Measurements from ENCODE around the gene NCOA7. TPM values are rescaled to one million over a fixed set of nuclear protein-coding genes. Genes with fewer than 3 reads are reported as not detected.

The NCOA7 gene
- total RNA-seq, 1 experiment from 2014 or later, result 13.8 TPM

DNA sequence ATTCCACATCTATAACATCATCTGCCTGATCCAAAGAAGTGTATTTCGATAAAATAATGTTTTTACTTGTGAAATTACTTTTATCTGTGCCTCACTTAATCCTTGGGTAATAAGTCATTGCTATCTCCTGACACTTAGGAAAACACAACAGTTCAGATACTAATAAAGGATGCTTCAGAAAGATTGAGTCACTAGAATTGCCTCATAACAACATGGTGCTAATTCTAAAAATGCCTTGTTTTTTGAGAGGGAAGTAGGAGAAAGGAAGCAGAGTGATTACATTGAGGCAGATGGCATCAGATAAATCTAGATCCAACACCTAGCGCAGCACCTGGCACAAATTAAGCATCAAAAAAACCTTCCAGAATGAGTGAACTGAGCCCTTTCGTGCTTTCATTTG, 69.0 kb downstream of the NCOA7 start:
- ChIA-PET RAD21 (ENCODE audit: low non-redundant PET in 1 of 2, low total read pairs in 2 of 2, uncharacterized antibody in 2 of 2, unreplicated experiment in 2 of 2) (no interaction called here), CTCF (no interaction called here), POLR2A (no interaction called here)
- Histone ChIP-seq H3K9me2 (ENCODE audit: insufficient read depth) (no peaks in the 10 kb centered on the region), H3K9me3 (ENCODE audit: control insufficient read depth in 1 of 2, insufficient read depth in 1 of 2, low read depth in 1 of 2, low read length in 2 of 2) (no peaks in the 10 kb centered on the region), H3K4me2 (ENCODE audit: low read length) (no peak overlapping the region), H2AFZ (ENCODE audit: low read depth, low read length, poor library complexity, severe bottlenecking) (no peak overlapping the region), H3K27ac (ENCODE audit: low read depth, low read length) (no peak overlapping the region), H3K79me2 (ENCODE audit: insufficient read depth, low read length) (no peaks in the 10 kb centered on the region), H3K27me3 (ENCODE audit: insufficient read depth, low read length) (no peaks in the 10 kb centered on the region), H3K9ac (ENCODE audit: low read length) (no peak overlapping the region), H3K4me3 (replicated peaks in 1 of 2; ENCODE audit: low read depth in 1 of 2, low read length in 2 of 2) (no peak overlapping the region), H3K4me1 (ENCODE audit: control insufficient read depth in 1 of 2, insufficient read depth in 2 of 2, low read length in 2 of 2) (no peaks in the 10 kb centered on the region), H4K20me1 (ENCODE audit: insufficient read depth) (no peaks in the 10 kb centered on the region), H3K36me3 (ENCODE audit: control insufficient read depth in 1 of 2, insufficient read depth in 2 of 2, low read length in 2 of 2) (no peaks in the 10 kb centered on the region)
- intact Hi-C loops (cut with micrococcal nuclease), result loop anchor here (2.0 kb wide), 1 partner anchor 115 kb away; no protein-coding TSS in a partner anchor
- DNase-seq (ENCODE audit: low read depth, low spot score) (no peak), ATAC-seq (no peak)
- no TSS peak for BruUV-seq (replicated peaks)
- TF ChIP-seq RAD21 (IDR thresholded peaks at IDR 0.05; ENCODE audit: low read depth) (no peak), ZFX (IDR thresholded peaks at IDR 0.05) (no peak), ELF1 (IDR thresholded peaks at IDR 0.05; ENCODE audit: borderline replicate concordance, low read depth) (no peak), CBX3 (IDR thresholded peaks at IDR 0.05; ENCODE audit: low read depth) (no peak), CTCF (IDR thresholded peaks at IDR 0.05 in 2 of 3, conservative IDR thresholded peaks at IDR 0.05 in 1 of 3; ENCODE audit: borderline replicate concordance in 1 of 3, insufficient read depth in 1 of 3, low read depth in 2 of 3, low read length in 2 of 3) (no peak), SP1 (IDR thresholded peaks at IDR 0.05; ENCODE audit: low read depth) (no peak), ATF3 (IDR thresholded peaks at IDR 0.05) (no peak)

- Histone ChIP-seq H3K4me1 (ENCODE audit: control insufficient read depth in 1 of 2, insufficient read depth in 2 of 2, low read length in 2 of 2) (peaks cover 12% of the 10 kb centered on the region in 2 experiments; a peak in 3 of 4 replicates), H3K27me3 (ENCODE audit: insufficient read depth, low read length) (no peaks in the 10 kb centered on the region), H3K79me2 (ENCODE audit: insufficient read depth, low read length) (no peaks in the 10 kb centered on the region), H3K4me2 (ENCODE audit: low read length) (no peak overlapping the region), H4K20me1 (ENCODE audit: insufficient read depth) (no peaks in the 10 kb centered on the region), H3K4me3 (replicated peaks in 1 of 2; ENCODE audit: low read depth in 1 of 2, low read length in 2 of 2) (no peak overlapping the region), H3K9me3 (ENCODE audit: control insufficient read depth in 1 of 2, insufficient read depth in 1 of 2, low read depth in 1 of 2, low read length in 2 of 2) (no peaks in the 10 kb centered on the region), H2AFZ (ENCODE audit: low read depth, low read length, poor library complexity, severe bottlenecking) (no peak overlapping the region), H3K9me2 (ENCODE audit: insufficient read depth) (no peaks in the 10 kb centered on the region), H3K9ac (ENCODE audit: low read length) (no peak overlapping the region), H3K27ac (ENCODE audit: low read depth, low read length) (no peak overlapping the region), H3K36me3 (ENCODE audit: control insufficient read depth in 1 of 2, insufficient read depth in 2 of 2, low read length in 2 of 2) (no peaks in the 10 kb centered on the region)
- no peak for TF ChIP-seq CEBPB (IDR thresholded peaks at IDR 0.05; ENCODE audit: low read depth)
- POLR2A ChIA-PET, result no interaction called here
- ATAC-seq (no peak), DNase-seq (ENCODE audit: low read depth, low spot score) (no peak)
- CTCF ChIA-PET, result no interaction called here
- RAD21 ChIA-PET (ENCODE audit: low non-redundant PET in 1 of 2, low total read pairs in 2 of 2, uncharacterized antibody in 2 of 2, unreplicated experiment in 2 of 2), result no interaction called here
- BruUV-seq (replicated peaks), result no TSS peak
- intact Hi-C loops (cut with micrococcal nuclease), result no loop called here
Observed at GRCh38 chr6:125863023-125863422, 72.3 kb downstream of the NCOA7 start.
